B cell (primary cell): ENCODE results near the gene TRIP4. TPM values are rescaled to one million over a fixed set of nuclear protein-coding genes. Genes with fewer than 3 reads are reported as not detected.

Experiments
- ATAC-seq: fragments of 200-7000 bp; cut with Tn5 transposase; one replicate; pipeline ENCODE4 v1.10.0; 2021; ENCODE audit warnings: low read depth, mild to moderate bottlenecking, moderate number of reproducible peaks, moderate library complexity
- CTCF ChIA-PET: fragments of 350-600 bp; sonication (Branson Sonifier 250); formaldehyde crosslinking; loops from one replicate; lab custom pipeline; 2021; ENCODE audit warnings: antibody characterized with exemption, inconsistent platforms; lab: Charles Lee
- POLR2A ChIA-PET: fragments of 350-600 bp; sonication (Branson Sonifier 250); formaldehyde crosslinking; loops from one replicate; lab custom pipeline; 2021; ENCODE audit warnings: antibody characterized with exemption; lab: Charles Lee
- DNase-seq: peaks from one replicate; pipeline ENCODE4 v3.0.0; 2013
- H2AFZ ChIP-seq: 2 replicates; pipeline ENCODE4 v1.6.1; 2012; ENCODE audit warnings: mild to moderate bottlenecking, low read depth, low read length; ENCODE audit not compliant: insufficient read depth, poor library complexity, severe bottlenecking
- H3K27ac ChIP-seq, 2 donors: 1 replicate in 1 of 2; 2 replicates in 1 of 2; pipeline ENCODE4 v1.5.1; 2012 to 2013; ENCODE audit warnings: low read length in 2 of 2, mild to moderate bottlenecking in 2 of 2, moderate library complexity in 1 of 2
- H3K27me3 ChIP-seq, 4 experiments: fragments of 200-600 bp in 1 of 4; sonication (generic) in 1 of 4; replicated peaks in 1 of 4; 1 replicate in 2 of 4; 2 replicates in 2 of 4; pipeline versions ENCODE4 v1.6.1 to v1.7.0; 2013 to 2016; ENCODE audit warnings: low read length in 3 of 4, mild to moderate bottlenecking in 2 of 4, mixed read lengths in 1 of 4, moderate library complexity in 1 of 4; ENCODE audit not compliant: insufficient read depth in 4 of 4, control insufficient read depth in 3 of 4; ENCODE audit errors: control extremely low read depth in 1 of 4
- H3K36me3 ChIP-seq, 2 experiments: replicated peaks in 1 of 2; 1 replicate in 1 of 2; 2 replicates in 1 of 2; pipeline versions ENCODE4 v1.6.1 to v1.7.1; 2013; ENCODE audit warnings: low read length in 1 of 2; ENCODE audit not compliant: insufficient read depth in 2 of 2, control insufficient read depth in 1 of 2; ENCODE audit errors: control extremely low read depth in 1 of 2, extremely low read depth in 1 of 2
- H3K4me1 ChIP-seq, 2 donors: fragments of 200-600 bp in 1 of 2; sonication (generic) in 1 of 2; 1 replicate in 1 of 2; 2 replicates in 1 of 2; pipeline versions ENCODE4 v1.5.1 to v1.6.1; 2013 to 2017; ENCODE audit warnings: low read length in 2 of 2; ENCODE audit not compliant: control insufficient read depth in 2 of 2, insufficient read depth in 2 of 2
- H3K4me2 ChIP-seq: replicated peaks from 2 replicates; pipeline ENCODE3; 2012; ENCODE audit warnings: mild to moderate bottlenecking, low read depth, low read length; ENCODE audit not compliant: poor library complexity, severe bottlenecking
- H3K4me3 ChIP-seq, 5 experiments: fragments of 200-600 bp in 1 of 5; sonication (generic) in 1 of 5; 1 replicate in 3 of 5; 2 replicates in 2 of 5; pipeline versions ENCODE4 v1.5.1 to v1.7.0; 2011 to 2016; ENCODE audit warnings: low read length in 4 of 5, mild to moderate bottlenecking in 4 of 5, low read depth in 2 of 5, control low read depth in 1 of 5, moderate library complexity in 1 of 5; ENCODE audit not compliant: insufficient read depth in 1 of 5; ENCODE audit errors: control extremely low read depth in 1 of 5, extremely low read depth in 1 of 5
- H3K79me2 ChIP-seq: fragments of 200-600 bp; sonication (generic); one replicate; pipeline ENCODE4 v1.6.0; 2016; ENCODE audit warnings: low read length; ENCODE audit not compliant: control insufficient read depth, insufficient read depth
- H3K9ac ChIP-seq: fragments of 200-600 bp; sonication (generic); 2 replicates; pipeline ENCODE4 v1.6.1; 2017; ENCODE audit warnings: mild to moderate bottlenecking, low read length, moderate library complexity
- H3K9me3 ChIP-seq, 3 donors: one replicate each; pipeline versions ENCODE4 v1.6.1 to v1.7.1; 2013; ENCODE audit warnings: low read length in 2 of 3; ENCODE audit not compliant: control insufficient read depth in 2 of 3, insufficient read depth in 1 of 3; ENCODE audit errors: control extremely low read depth in 1 of 3
- H4K20me1 ChIP-seq: 2 replicates; pipeline ENCODE4 v1.6.0; 2012; ENCODE audit warnings: mild to moderate bottlenecking, low read length; ENCODE audit not compliant: insufficient read depth, control insufficient read depth, poor library complexity, severe bottlenecking
- H3K27ac Mint-ChIP-seq: one replicate; pipeline ENCODE4 v1.8.0; 2021; ENCODE audit warnings: mixed read lengths
- H3K27me3 Mint-ChIP-seq: one replicate; pipeline ENCODE4 v1.8.0; 2021; ENCODE audit warnings: mixed read lengths
- H3K4me1 Mint-ChIP-seq: one replicate; pipeline ENCODE4 v1.8.0; 2021; ENCODE audit warnings: mixed read lengths
- H3K4me3 Mint-ChIP-seq: one replicate; pipeline ENCODE4 v1.8.0; 2021; ENCODE audit warnings: mixed read lengths
- H3K9me3 Mint-ChIP-seq: one replicate; pipeline ENCODE4 v1.8.0; 2022; ENCODE audit warnings: mixed read lengths; ENCODE audit not compliant: insufficient read depth
- EZH2 ChIP-seq: IDR thresholded peaks from 2 replicates; pipeline ENCODE4 v1.6.1; 2012; ENCODE audit warnings: borderline replicate concordance, low read depth, mild to moderate bottlenecking, moderate library complexity, low read length; ENCODE audit not compliant: insufficient read depth, poor library complexity, severe bottlenecking
- WGBS: methylation state at CpG from one replicate; pipeline ENCODE4 v1.1.5; 2013; ENCODE audit warnings: missing lambda C conversion rate; ENCODE audit not compliant: insufficient coverage; 5-methylcytosine and 5-hydroxymethylcytosine counted together
- intact Hi-C: fragments of 100-400 bp; cut with micrococcal nuclease; formaldehyde crosslinking; loops from one replicate; pipeline ENCODE4 v1.10.0; 2022
- polyA plus RNA-seq: library from polyadenylated mRNA; depleted of rRNA; stranded (reverse); fragments of >200 nt; gene quantifications from 2 replicates; pipeline ENCODE4 v1.2.3, GENCODE V29; 2012
- total RNA-seq, 2 donors: library from RNA; stranded (reverse); fragments of 120-200 nt in 1 of 2; gene quantifications; 1 replicate in 1 of 2; 2 replicates in 1 of 2; pipeline versions ENCODE4 v1.2.3 to v1.2.4, GENCODE V29; 2013 to 2022
- TF ChIP-seq, protein P1 (sequence below): fragments of 200-600 bp; IDR thresholded peaks from one replicate; pipeline ENCODE4 v1.8.0; 2022; ENCODE audit warnings: antibody characterized with exemption, mild to moderate bottlenecking

TRIP4 gene
- total and polyA plus RNA-seq, 2 donors (not counting 1 experiment from before 2014, with no cell fraction given): 13.7 to 38.2 TPM

DNA sequence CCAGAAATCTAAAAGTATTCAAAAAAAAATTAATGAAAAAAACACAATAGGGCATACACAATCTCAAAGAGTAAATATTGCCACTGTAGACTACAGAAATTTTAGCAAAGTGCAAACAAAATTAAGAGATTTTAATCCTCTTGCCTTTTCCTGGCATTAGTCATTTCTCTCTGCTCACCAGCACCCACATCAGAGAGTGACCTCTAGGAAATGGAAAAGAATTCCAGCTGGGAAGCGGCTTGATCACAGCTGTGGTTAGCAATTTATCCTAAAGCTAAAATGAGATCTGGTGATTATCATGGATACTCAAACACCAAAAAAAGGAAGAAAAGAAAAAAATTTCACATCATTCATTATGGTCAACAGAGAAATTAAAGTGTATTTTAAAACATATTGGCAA, 39.2 kb upstream of the TRIP4 start:
- Histone ChIP-seq H3K9me3 (no peaks in the 10 kb centered on the region), H3K4me3 (no peak overlapping the region), H3K27me3 (no peaks in the 10 kb centered on the region), H3K9ac (no peak overlapping the region), H3K79me2 (peaks cover 92% of the 10 kb centered on the region), H4K20me1 (peaks cover 10% of the 10 kb centered on the region), H3K36me3 (peaks cover 6 to 8% of the 10 kb centered on the region in 2 experiments), H3K4me1 (no peaks in the 10 kb centered on the region), H3K27ac (no peak overlapping the region), H2AFZ (no peak overlapping the region), H3K4me2 (no peak overlapping the region)
- Mint-ChIP-seq H3K27me3 (no peaks in the 10 kb centered on the region), H3K4me3 (no peak overlapping the region), H3K4me1 (peaks cover 8% of the 10 kb centered on the region), H3K9me3 (no peaks in the 10 kb centered on the region), H3K27ac (no peak overlapping the region)
- TF ChIP-seq EZH2: no peak
- TF ChIP-seq, protein P1, sequence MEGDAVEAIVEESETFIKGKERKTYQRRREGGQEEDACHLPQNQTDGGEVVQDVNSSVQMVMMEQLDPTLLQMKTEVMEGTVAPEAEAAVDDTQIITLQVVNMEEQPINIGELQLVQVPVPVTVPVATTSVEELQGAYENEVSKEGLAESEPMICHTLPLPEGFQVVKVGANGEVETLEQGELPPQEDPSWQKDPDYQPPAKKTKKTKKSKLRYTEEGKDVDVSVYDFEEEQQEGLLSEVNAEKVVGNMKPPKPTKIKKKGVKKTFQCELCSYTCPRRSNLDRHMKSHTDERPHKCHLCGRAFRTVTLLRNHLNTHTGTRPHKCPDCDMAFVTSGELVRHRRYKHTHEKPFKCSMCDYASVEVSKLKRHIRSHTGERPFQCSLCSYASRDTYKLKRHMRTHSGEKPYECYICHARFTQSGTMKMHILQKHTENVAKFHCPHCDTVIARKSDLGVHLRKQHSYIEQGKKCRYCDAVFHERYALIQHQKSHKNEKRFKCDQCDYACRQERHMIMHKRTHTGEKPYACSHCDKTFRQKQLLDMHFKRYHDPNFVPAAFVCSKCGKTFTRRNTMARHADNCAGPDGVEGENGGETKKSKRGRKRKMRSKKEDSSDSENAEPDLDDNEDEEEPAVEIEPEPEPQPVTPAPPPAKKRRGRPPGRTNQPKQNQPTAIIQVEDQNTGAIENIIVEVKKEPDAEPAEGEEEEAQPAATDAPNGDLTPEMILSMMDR: no peak
- ATAC-seq: no peak
- intact Hi-C loops: no loop called here
- WGBS: no CpG with 5 or more reads among the region's 1 CpG
- ChIA-PET POLR2A (no interaction called here), CTCF (interaction anchor here (0.6 kb wide), 1 partner anchor 13 kb away, joined by 3 read pairs; no protein-coding TSS in a partner anchor)
- no peak for DNase-seq

DNA sequence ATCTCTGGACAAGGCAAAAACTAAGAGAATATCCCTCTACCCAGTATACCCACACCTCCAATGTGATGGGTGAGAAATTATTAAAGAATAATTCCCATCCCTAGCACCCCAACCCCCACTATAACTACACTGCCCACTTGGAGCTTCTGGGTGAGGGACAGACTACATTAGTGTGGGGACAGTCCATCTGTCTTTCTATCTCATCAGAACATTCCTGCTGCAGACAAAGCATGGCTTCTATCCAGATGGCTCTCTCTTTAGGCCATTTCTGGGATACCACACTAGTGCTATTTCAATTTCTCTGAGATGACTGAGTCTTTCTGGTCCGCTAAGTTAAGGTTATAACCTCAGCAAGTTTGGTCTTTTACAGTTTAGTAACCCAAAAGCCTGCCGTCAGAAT, 38.3 kb upstream of the TRIP4 start:
- Histone ChIP-seq H3K27me3 (no peaks in the 10 kb centered on the region), H3K79me2 (peaks cover 92% of the 10 kb centered on the region), H3K27ac (no peak overlapping the region), H3K4me3 (no peak overlapping the region), H3K4me2 (no peak overlapping the region), H3K9ac (no peak overlapping the region), H2AFZ (no peak overlapping the region), H3K4me1 (no peaks in the 10 kb centered on the region), H4K20me1 (peaks cover 6% of the 10 kb centered on the region), H3K9me3 (no peaks in the 10 kb centered on the region), H3K36me3 (peaks cover 6 to 8% of the 10 kb centered on the region in 2 experiments)
- DNase-seq (no peak), ATAC-seq (no peak)
- POLR2A ChIA-PET: interaction anchor here (0.6 kb wide), 1 partner anchor 135 kb away, joined by 3 read pairs; no protein-coding TSS in a partner anchor
- intact Hi-C loops: no loop called here
- H3K9me3 Mint-ChIP-seq: no peaks in the 10 kb centered on the region
- CTCF ChIA-PET: no interaction called here
- no peak for TF ChIP-seq EZH2
- TF ChIP-seq, protein P1: no peak
- H3K27ac Mint-ChIP-seq: no peak overlapping the region
- WGBS: no CpG with 5 or more reads among the region's 2 CpGs
- peaks cover 8% of the 10 kb centered on the region for H3K4me1 Mint-ChIP-seq
- H3K4me3 Mint-ChIP-seq: no peak overlapping the region
- no peaks in the 10 kb centered on the region for H3K27me3 Mint-ChIP-seq
